Activated B cell treated with CpG ODN at 0.5 μM for 24 hours (primary cell): Measurements from ENCODE around the gene MTREX. TPM values are rescaled to one million over a fixed set of nuclear protein-coding genes. Genes with fewer than 3 reads are reported as not detected.
A peak's percentile ranks its signal among the peaks of the same experiment; 100 is the strongest.
"Not testable (repeated sequence)": the region's sequence is repeated elsewhere in the genome, so short reads cannot be mapped to it uniquely, and the experiment has no call there.

Experiments
- ATAC-seq: fragments of 200-7000 bp; cut with Tn5 transposase; one replicate; pipeline ENCODE4 v1.10.0; 2021; ENCODE audit warnings: low read depth, mild to moderate bottlenecking, moderate library complexity
- CTCF ChIA-PET: fragments of 350-600 bp; sonication (Branson Sonifier 250); formaldehyde crosslinking; loops from one replicate; lab custom pipeline; 2021; ENCODE audit warnings: antibody characterized with exemption; lab: Charles Lee
- POLR2A ChIA-PET: fragments of 350-600 bp; sonication (Branson Sonifier 250); formaldehyde crosslinking; loops from one replicate; lab custom pipeline; 2021; ENCODE audit warnings: antibody characterized with exemption; lab: Charles Lee
- DNase-seq: peaks from one replicate; pipeline ENCODE4 v3.0.0; 2022
- H3K27ac Mint-ChIP-seq: one replicate; pipeline ENCODE4 v1.8.0; 2020; ENCODE audit warnings: mixed read lengths
- H3K27me3 Mint-ChIP-seq: one replicate; pipeline ENCODE4 v1.8.0; 2021; ENCODE audit warnings: mixed read lengths
- H3K36me3 Mint-ChIP-seq: one replicate; pipeline ENCODE4 v1.8.0; 2021; ENCODE audit warnings: low read depth, mixed read lengths
- H3K4me1 Mint-ChIP-seq: one replicate; pipeline ENCODE4 v1.8.0; 2021; ENCODE audit warnings: mixed read lengths
- H3K4me3 Mint-ChIP-seq: one replicate; pipeline ENCODE4 v1.8.0; 2020; ENCODE audit warnings: mild to moderate bottlenecking, mixed read lengths
- H3K9me3 Mint-ChIP-seq: one replicate; pipeline ENCODE4 v1.8.0; 2020; ENCODE audit warnings: mixed read lengths
- CTCF ChIP-seq: fragments of 200-600 bp; IDR thresholded peaks from one replicate; pipeline ENCODE4 v1.8.0; 2022; ENCODE audit warnings: antibody characterized with exemption, mild to moderate bottlenecking
- intact Hi-C: fragments of 100-400 bp; cut with micrococcal nuclease; formaldehyde crosslinking; loops from one replicate; pipeline ENCODE4 v1.15.1; 2024
- total RNA-seq: library from RNA; stranded (reverse); gene quantifications from 2 replicates; pipeline ENCODE4 v1.2.3, GENCODE V29; 2022

MTREX gene
- total RNA-seq, 1 donor from 2014 or later, result 106 TPM

GRCh38 chr5:55313870-55314617 is 6.3 kb downstream of the MTREX start:
- ChIA-PET POLR2A (no interaction called here), CTCF (no interaction called here)
- Mint-ChIP-seq H3K4me3 (no peak overlapping the region), H3K27me3 (no peaks in the 10 kb centered on the region), H3K27ac (no peak overlapping the region), H3K36me3 (peaks cover 41% of the 10 kb centered on the region), H3K9me3 (peaks cover 17% of the 10 kb centered on the region), H3K4me1 (peaks cover 42% of the 10 kb centered on the region)
- intact Hi-C loops, result no loop called here
- TF ChIP-seq CTCF, result no peak
- ATAC-seq, result no peak
- DNase-seq, result no peak

- H3K4me1 Mint-ChIP-seq, result peaks cover 42% of the 10 kb centered on the region
- H3K36me3 Mint-ChIP-seq, result peaks cover 35% of the 10 kb centered on the region
- no peak for DNase-seq
- ChIA-PET POLR2A (interaction anchor here (0.5 kb wide), 1 partner anchor 1576 kb away, joined by 4 read pairs; no protein-coding TSS in a partner anchor), CTCF (no interaction called here)
- no peak for ATAC-seq
- H3K27ac Mint-ChIP-seq, result peak overlapping the region; percentile 41
- intact Hi-C loops, result loop anchor here (1.0 kb wide), 1 partner anchor 8 kb away; no protein-coding TSS in a partner anchor
- H3K9me3 Mint-ChIP-seq, result peaks cover 17% of the 10 kb centered on the region
- no peaks in the 10 kb centered on the region for H3K27me3 Mint-ChIP-seq
- no peak overlapping the region for H3K4me3 Mint-ChIP-seq
- no peak for TF ChIP-seq CTCF
Measured at GRCh38 chr5:55316289-55316688, 8.5 kb downstream of the MTREX start.

- ATAC-seq (no peak), DNase-seq (no peak)
- CTCF ChIA-PET, result no interaction called here
- POLR2A ChIA-PET, result interaction anchor here (0.5 kb wide), 1 partner anchor 1576 kb away, joined by 4 read pairs; no protein-coding TSS in a partner anchor
- intact Hi-C loops, result loop anchor here (1.0 kb wide), 1 partner anchor 9 kb away; no protein-coding TSS in a partner anchor
- Mint-ChIP-seq H3K27me3 (no peaks in the 10 kb centered on the region), H3K4me3 (no peak overlapping the region), H3K4me1 (peaks cover 39% of the 10 kb centered on the region), H3K36me3 (peaks cover 32% of the 10 kb centered on the region), H3K9me3 (peaks cover 17% of the 10 kb centered on the region), H3K27ac (no peak overlapping the region)
- TF ChIP-seq CTCF, result no peak
Measured at GRCh38 chr5:55316837-55317236, 9.0 kb downstream of the MTREX start.

GRCh38 chr5:55318237-55318636 is 10.4 kb downstream of the MTREX start:
- intact Hi-C loops, H3K27me3 Mint-ChIP-seq, CTCF ChIA-PET, DNase-seq, H3K27ac Mint-ChIP-seq, H3K4me3 Mint-ChIP-seq, POLR2A ChIA-PET, ATAC-seq: not testable (repeated sequence)
- peaks cover 37% of the 10 kb centered on the region for H3K36me3 Mint-ChIP-seq
- H3K9me3 Mint-ChIP-seq, result peaks cover 17% of the 10 kb centered on the region
- peaks cover 30% of the 10 kb centered on the region for H3K4me1 Mint-ChIP-seq

GRCh38 chr5:55319491-55319890 is 11.7 kb downstream of the MTREX start:
- ATAC-seq, result no peak
- H3K27me3 Mint-ChIP-seq, result no peaks in the 10 kb centered on the region
- TF ChIP-seq CTCF, result no peak
- ChIA-PET POLR2A (interaction anchor here (0.7 kb wide), 1 partner anchor 19 kb away, joined by 6 read pairs; no protein-coding TSS in a partner anchor), CTCF (interaction anchor here (0.6 to 0.9 kb wide), 2 partner anchors 372 to 428 kb away, joined by 3 read pairs; no protein-coding TSS in a partner anchor)
- H3K4me1 Mint-ChIP-seq, result peaks cover 22% of the 10 kb centered on the region
- H3K9me3 Mint-ChIP-seq, result peaks cover 17% of the 10 kb centered on the region
- intact Hi-C loops, result no loop called here
- no peak overlapping the region for H3K27ac Mint-ChIP-seq
- no peak overlapping the region for H3K4me3 Mint-ChIP-seq
- peaks cover 42% of the 10 kb centered on the region for H3K36me3 Mint-ChIP-seq
- no peak for DNase-seq
